GM19238 (cell line): ENCODE results near the gene SOWAHA.
A peak's percentile ranks its signal among the peaks of the same experiment; 100 is the strongest.
"Not testable (repeated sequence)": the region's sequence is repeated elsewhere in the genome, so short reads cannot be mapped to it uniquely, and the experiment has no call there.

ENCODE experiments used
- DNase-seq: peaks from one replicate; pipeline ENCODE4 v3.0.0; 2011; ENCODE audit warnings: low spot score; ENCODE audit not compliant: insufficient read length

SOWAHA gene

GRCh38 chr5:132849347-132849746 lies 36.2 kb downstream of the SOWAHA start:
- no peak for DNase-seq

GRCh38 chr5:132850066-132850465 lies 37.0 kb downstream of the SOWAHA start:
- no peak for DNase-seq

GRCh38 chr5:132853323-132853722 lies 40.2 kb downstream of the SOWAHA start:
- no peak for DNase-seq

- no peak for DNase-seq
Observed at GRCh38 chr5:132853790-132854189, 40.7 kb downstream of the SOWAHA start.

GRCh38 chr5:132854301-132854700 lies 41.2 kb downstream of the SOWAHA start:
- DNase-seq: no peak

GRCh38 chr5:132854992-132855391 lies 41.9 kb downstream of the SOWAHA start:
- not testable (repeated sequence) for DNase-seq

- no peak for DNase-seq
Observed at GRCh38 chr5:132856011-132856410, 42.9 kb downstream of the SOWAHA start.

- no peak for DNase-seq
Observed at GRCh38 chr5:132859889-132860437, 46.9 kb downstream of the SOWAHA start.

- no peak for DNase-seq
Observed at GRCh38 chr5:132860742-132861141, 47.6 kb downstream of the SOWAHA start.

GRCh38 chr5:132865668-132866341 lies 52.7 kb downstream of the SOWAHA start:
- DNase-seq: peak; percentile 7
